GM12878 (cell line): ENCODE results near the gene OTUD5. TPM values are rescaled to one million over a fixed set of nuclear protein-coding genes. Genes with fewer than 3 reads are reported as not detected.

Source experiments
- ATAC-seq: fragments of 200-7000 bp; cut with Tn5 transposase; 3 replicates; pipeline ENCODE4 v1.9.1; 2020; ENCODE audit warnings: mild to moderate bottlenecking, moderate library complexity
- BruUV-seq: library from RNA; stranded (reverse); fragments of 400-500 nt; replicated peaks from 2 replicates; lab custom pipeline; 2021; lab: Mats Ljungman, UMichigan
- CTCF ChIA-PET: fragments of 300-600 bp; sonication (Branson Sonifier 250); formaldehyde crosslinking; extraction: SDS; loops from one replicate; lab custom pipeline; 2021; ENCODE audit warnings: inconsistent platforms; lab: Yijun Ruan, JAX
- POLR2A ChIA-PET: fragments of 350-600 bp; formaldehyde crosslinking; extraction: SDS; loops from one replicate; lab custom pipeline; 2021; ENCODE audit warnings: inconsistent platforms; lab: Charles Lee
- RAD21 ChIA-PET: fragments of 300-600 bp; sonication (Branson Sonifier 250); formaldehyde crosslinking; loops from one replicate; lab custom pipeline; 2023; ENCODE audit warnings: antibody characterized with exemption; ENCODE audit not compliant: unreplicated experiment; lab: Charles Lee
- SMC1A ChIA-PET: fragments of 300-600 bp; sonication (Branson Sonifier 250); formaldehyde crosslinking; loops from one replicate; lab custom pipeline; 2023; ENCODE audit not compliant: unreplicated experiment, uncharacterized antibody; lab: Charles Lee
- DNase-seq: peaks from one replicate; pipeline ENCODE4 v3.0.0-alpha.2; 2011; ENCODE audit warnings: low read depth, low spot score
- FAIRE-seq: peaks from 3 replicates; lab custom pipeline; 2011; peaks lifted over from hg19 to GRCh38; lab: Jason Lieb, UNC
- H2AFZ ChIP-seq: 2 replicates; pipeline ENCODE4 v1.6.0; 2011; ENCODE audit warnings: low read depth, low read length, control low read depth; ENCODE audit not compliant: control insufficient read depth
- H3K27ac ChIP-seq: 2 replicates; pipeline ENCODE4 v1.5.1; 2011; ENCODE audit warnings: control low read depth; ENCODE audit not compliant: control insufficient read depth, insufficient read depth
- H3K27me3 ChIP-seq, 2 experiments: replicated peaks in 1 of 2; 2 replicates each; pipeline versions ENCODE4 v1.6.0 to v1.6.1; 2011; ENCODE audit warnings: low read length in 1 of 2; ENCODE audit not compliant: control insufficient read depth in 2 of 2, insufficient read depth in 2 of 2
- H3K36me3 ChIP-seq, 2 experiments: 2 replicates each; pipeline ENCODE4 v1.5.1; 2011; ENCODE audit warnings: low read length in 1 of 2; ENCODE audit not compliant: control insufficient read depth in 2 of 2, insufficient read depth in 2 of 2
- H3K4me1 ChIP-seq: 2 replicates; pipeline ENCODE4 v1.6.1; 2011; ENCODE audit warnings: mild to moderate bottlenecking, low read length, moderate library complexity, mixed read lengths; ENCODE audit not compliant: control insufficient read depth, insufficient read depth
- H3K4me2 ChIP-seq: 2 replicates; pipeline ENCODE4 v1.6.0; 2011; ENCODE audit warnings: control low read depth; ENCODE audit not compliant: control insufficient read depth, insufficient read depth
- H3K4me3 ChIP-seq: fragments of 200-600 bp; sonication (generic); 2 replicates; pipeline ENCODE4 v1.5.1; 2016
- H3K79me2 ChIP-seq: 2 replicates; pipeline ENCODE4 v1.6.0; 2011; ENCODE audit warnings: low read length; ENCODE audit not compliant: control insufficient read depth, insufficient read depth
- H3K9ac ChIP-seq: 2 replicates; pipeline ENCODE4 v1.8.0; 2011; ENCODE audit warnings: low read length, control low read depth, mixed read lengths; ENCODE audit not compliant: control insufficient read depth, insufficient read depth
- H3K9me3 ChIP-seq: replicated peaks from 3 replicates; pipeline ENCODE4 v1.5.1; 2011; ENCODE audit warnings: mild to moderate bottlenecking, low read length; ENCODE audit not compliant: control insufficient read depth, insufficient read depth
- H4K20me1 ChIP-seq: 2 replicates; pipeline ENCODE4 v1.6.0; 2011; ENCODE audit not compliant: control insufficient read depth, insufficient read depth
- EGR1 ChIP-seq, 2 experiments: IDR thresholded peaks; 1 replicate in 1 of 2; 2 replicates in 1 of 2; pipeline ENCODE4 v1.6.1; 2011 to 2012; ENCODE audit warnings: low read depth in 2 of 2, low read length in 2 of 2, borderline replicate concordance in 1 of 2, mild to moderate bottlenecking in 1 of 2, moderate library complexity in 1 of 2
- HDAC2 ChIP-seq: fragments of 200-600 bp; sonication (generic); IDR thresholded peaks from 2 replicates; pipeline ENCODE4 v1.6.1; 2017
- IKZF1 ChIP-seq: fragments of 450-650 bp; conservative IDR thresholded peaks from 2 replicates; pipeline ENCODE4 v1.6.1; 2017; ENCODE audit warnings: antibody characterized with exemption, mild to moderate bottlenecking
- MXI1 ChIP-seq: fragments of 150-350 bp; IDR thresholded peaks from 2 replicates; pipeline ENCODE4 v1.6.1; 2011; ENCODE audit warnings: low read depth, mild to moderate bottlenecking, inconsistent platforms, low read length, improper control_type of control experiment
- MYB ChIP-seq: fragments of 150-350 bp; IDR thresholded peaks from 2 replicates; pipeline ENCODE4 v1.6.1; 2014; ENCODE audit warnings: mild to moderate bottlenecking, low read depth, low read length, borderline replicate concordance
- NRF1 ChIP-seq: conservative IDR thresholded peaks from 2 replicates; pipeline ENCODE4 v1.6.1; 2011; ENCODE audit warnings: mild to moderate bottlenecking, low read depth, low read length, improper control_type of control experiment
- PAX8 ChIP-seq: fragments of 450-650 bp; IDR thresholded peaks from 2 replicates; pipeline ENCODE4 v1.6.1; 2017; ENCODE audit warnings: mild to moderate bottlenecking, moderate library complexity
- RAD51 ChIP-seq: fragments of 450-650 bp; IDR thresholded peaks from 2 replicates; pipeline ENCODE4 v1.6.1; 2016; ENCODE audit warnings: moderate library complexity, mild to moderate bottlenecking, inconsistent platforms
- STAT3 ChIP-seq: IDR thresholded peaks from 2 replicates; pipeline ENCODE4 v1.6.1; 2011; ENCODE audit warnings: low read depth, low read length, improper control_type of control experiment
- SUPT20H ChIP-seq: IDR thresholded peaks from 2 replicates; pipeline ENCODE4 v1.6.1; 2011; ENCODE audit warnings: low read depth, mild to moderate bottlenecking, low read length, moderate library complexity, borderline replicate concordance; ENCODE audit not compliant: control insufficient read depth
- TCF12 ChIP-seq: IDR thresholded peaks from 2 replicates; pipeline ENCODE4 v1.6.1; 2011; ENCODE audit warnings: low read depth, mild to moderate bottlenecking, low read length
- WGBS: methylation state at CpG from one replicate; pipeline ENCODE4 v1.1.6; 2016; ENCODE audit warnings: low lambda C conversion rate; ENCODE audit not compliant: insufficient replicate concordance, insufficient coverage; ENCODE audit errors: missing lambda C conversion rate; 5-methylcytosine and 5-hydroxymethylcytosine counted together
- in situ Hi-C: fragments of 300-500 bp; cut with MboI; formaldehyde crosslinking; loops from 9 replicates; pipeline ENCODE4 v1.14.3; 2018; ENCODE audit warnings: mixed read lengths
- intact Hi-C: fragments of 100-400 bp; cut with micrococcal nuclease; formaldehyde crosslinking; loops from one replicate; pipeline ENCODE4 v1.14.2; 2022; ENCODE audit not compliant: unreplicated experiment
- polyA plus RNA-seq, 11 experiments: library from polyadenylated mRNA; depleted of rRNA in 4 of 11; unstranded in 6 of 11; stranded (reverse) in 5 of 11; fragments of >200 nt; fragmentation: Nextera tagmentation in 4 of 11; fragmentation: Illumina TruSeq in 1 of 11; extraction: Ambion mirVana in 4 of 11; extraction: Trizol in 1 of 11; gene quantifications; 1 replicate in 1 of 11; 2 replicates in 10 of 11; pipeline versions ENCODE4 v1.2.1 to v1.2.3, GENCODE V29; 2011 to 2016; ENCODE audit warnings: inconsistent platforms in 2 of 11, missing spikeins in 2 of 11, low read depth in 1 of 11
- total RNA-seq, 4 experiments: library from RNA; depleted of rRNA in 3 of 4; stranded (reverse); fragments of >200 nt in 3 of 4; fragmentation: Illumina TruSeq in 1 of 4; extraction: Trizol in 1 of 4; gene quantifications; 2 replicates each; pipeline versions ENCODE4 v1.2.1 to v1.2.3, GENCODE V29; 2013 to 2021
- TF ChIP-seq, protein P1 (sequence below): fragments of 450-650 bp; IDR thresholded peaks from 2 replicates; pipeline ENCODE4 v1.6.1; 2017; ENCODE audit warnings: antibody characterized with exemption, mild to moderate bottlenecking, moderate library complexity
- TF ChIP-seq, protein P2 (sequence below): fragments of 450-650 bp; IDR thresholded peaks from 2 replicates; pipeline ENCODE4 v1.6.1; 2014; ENCODE audit warnings: mild to moderate bottlenecking
- TF ChIP-seq, protein P3 (sequence below): fragments of 450-650 bp; formaldehyde crosslinking; IDR thresholded peaks from 2 replicates; pipeline ENCODE4 v1.4.0; 2020; ENCODE audit warnings: mild to moderate bottlenecking, moderate library complexity
- TF ChIP-seq, protein P4 (sequence below): IDR thresholded peaks from 2 replicates; pipeline ENCODE4 v1.6.1; 2011; ENCODE audit warnings: borderline replicate concordance, low read depth, mild to moderate bottlenecking, moderate library complexity, mixed read lengths, low read length; ENCODE audit not compliant: insufficient read depth; ENCODE audit errors: extremely low read length

Gene OTUD5
- total and polyA plus RNA-seq, 10 of the 15 experiments (the other 5 are each of a cell fraction or from before 2014, with no cell fraction given): 2.0 to 50.3 (median 22.7) TPM

DNA sequence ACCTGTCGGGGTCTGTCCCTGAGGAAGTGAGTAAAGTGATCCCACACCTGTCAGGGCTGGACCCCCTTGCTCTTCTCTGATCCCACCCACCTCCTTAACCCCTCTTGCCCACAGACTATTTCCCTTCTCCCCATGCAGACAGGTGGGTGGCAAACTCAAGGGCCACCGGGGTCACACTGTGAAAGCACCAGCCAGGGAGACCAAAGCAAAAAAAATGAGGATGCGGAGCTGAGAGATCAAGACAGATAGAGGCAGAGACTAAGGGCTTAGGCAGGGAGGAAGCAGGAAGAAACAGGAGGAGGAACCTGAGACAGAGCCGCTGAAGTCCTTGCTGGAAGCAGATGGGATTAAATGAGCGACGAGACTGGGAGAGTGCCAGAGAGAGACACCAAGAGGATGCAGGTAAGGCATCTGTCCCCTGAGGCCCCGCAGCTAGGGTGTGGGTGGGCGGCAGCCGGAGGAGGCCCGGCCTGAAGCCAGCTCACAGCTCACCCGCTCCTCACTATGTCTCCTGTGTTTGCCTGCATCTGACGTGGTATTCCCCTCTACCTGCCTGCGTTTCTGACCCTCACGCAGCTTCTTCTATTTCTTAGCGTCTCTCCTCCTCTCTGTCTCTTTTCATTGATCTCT, 67.0 kb downstream of the OTUD5 start:
- H3K4me2 ChIP-seq: peak overlapping the region; percentile 69; the same call in 1 of the 2 replicates
- H3K4me1 ChIP-seq: no peaks in the 10 kb centered on the region
- no peaks in the 10 kb centered on the region for H4K20me1 ChIP-seq
- ChIA-PET POLR2A (no interaction called here), RAD21 (interaction anchor here (1.2 kb wide), 1 partner anchor 56 kb away, joined by 6 read pairs; no protein-coding TSS in a partner anchor), CTCF (no interaction called here), SMC1A (interaction anchor here (1.1 kb wide), 1 partner anchor 239 kb away, joined by 4 read pairs; no protein-coding TSS in a partner anchor)
- no peaks in the 10 kb centered on the region for H3K27me3 ChIP-seq
- intact Hi-C loops (loop anchor here (5.0 to 10.0 kb wide), 2 partner anchors 243 to 416 kb away; partner anchors contain the start of genes FTSJ1 and SLC38A5), in situ Hi-C loops (no loop called here)
- 29% methylated on average over 15 of the region's 15 CpGs for WGBS
- H3K36me3 ChIP-seq: no peaks in the 10 kb centered on the region
- H3K27ac ChIP-seq: no peak overlapping the region
- no peaks in the 10 kb centered on the region; the same call in 2 of the 3 replicates for H3K9me3 ChIP-seq
- no peaks in the 10 kb centered on the region for H3K79me2 ChIP-seq
- DNase-seq (no peak), ATAC-seq (no peak), FAIRE-seq (no peak)
- H3K9ac ChIP-seq: no peak overlapping the region
- BruUV-seq: no TSS peak
- peak overlapping the region; percentile 23; the same call in 1 of the 2 replicates for H2AFZ ChIP-seq
- H3K4me3 ChIP-seq: peak overlapping the region; percentile 67; the same call in 1 of the 2 replicates
- TF ChIP-seq STAT3: no peak
- TF ChIP-seq, protein P1, sequence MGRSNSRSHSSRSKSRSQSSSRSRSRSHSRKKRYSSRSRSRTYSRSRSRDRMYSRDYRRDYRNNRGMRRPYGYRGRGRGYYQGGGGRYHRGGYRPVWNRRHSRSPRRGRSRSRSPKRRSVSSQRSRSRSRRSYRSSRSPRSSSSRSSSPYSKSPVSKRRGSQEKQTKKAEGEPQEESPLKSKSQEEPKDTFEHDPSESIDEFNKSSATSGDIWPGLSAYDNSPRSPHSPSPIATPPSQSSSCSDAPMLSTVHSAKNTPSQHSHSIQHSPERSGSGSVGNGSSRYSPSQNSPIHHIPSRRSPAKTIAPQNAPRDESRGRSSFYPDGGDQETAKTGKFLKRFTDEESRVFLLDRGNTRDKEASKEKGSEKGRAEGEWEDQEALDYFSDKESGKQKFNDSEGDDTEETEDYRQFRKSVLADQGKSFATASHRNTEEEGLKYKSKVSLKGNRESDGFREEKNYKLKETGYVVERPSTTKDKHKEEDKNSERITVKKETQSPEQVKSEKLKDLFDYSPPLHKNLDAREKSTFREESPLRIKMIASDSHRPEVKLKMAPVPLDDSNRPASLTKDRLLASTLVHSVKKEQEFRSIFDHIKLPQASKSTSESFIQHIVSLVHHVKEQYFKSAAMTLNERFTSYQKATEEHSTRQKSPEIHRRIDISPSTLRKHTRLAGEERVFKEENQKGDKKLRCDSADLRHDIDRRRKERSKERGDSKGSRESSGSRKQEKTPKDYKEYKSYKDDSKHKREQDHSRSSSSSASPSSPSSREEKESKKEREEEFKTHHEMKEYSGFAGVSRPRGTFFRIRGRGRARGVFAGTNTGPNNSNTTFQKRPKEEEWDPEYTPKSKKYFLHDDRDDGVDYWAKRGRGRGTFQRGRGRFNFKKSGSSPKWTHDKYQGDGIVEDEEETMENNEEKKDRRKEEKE: no peak
- no peak for TF ChIP-seq IKZF1
- TF ChIP-seq MXI1: no peak
- TF ChIP-seq, protein P2, sequence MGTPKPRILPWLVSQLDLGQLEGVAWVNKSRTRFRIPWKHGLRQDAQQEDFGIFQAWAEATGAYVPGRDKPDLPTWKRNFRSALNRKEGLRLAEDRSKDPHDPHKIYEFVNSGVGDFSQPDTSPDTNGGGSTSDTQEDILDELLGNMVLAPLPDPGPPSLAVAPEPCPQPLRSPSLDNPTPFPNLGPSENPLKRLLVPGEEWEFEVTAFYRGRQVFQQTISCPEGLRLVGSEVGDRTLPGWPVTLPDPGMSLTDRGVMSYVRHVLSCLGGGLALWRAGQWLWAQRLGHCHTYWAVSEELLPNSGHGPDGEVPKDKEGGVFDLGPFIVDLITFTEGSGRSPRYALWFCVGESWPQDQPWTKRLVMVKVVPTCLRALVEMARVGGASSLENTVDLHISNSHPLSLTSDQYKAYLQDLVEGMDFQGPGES: no peak
- no peak for TF ChIP-seq EGR1 (IDR thresholded peaks at IDR 0.05; ENCODE audit: borderline replicate concordance in 1 of 2, low read depth in 2 of 2, low read length in 2 of 2)
- TF ChIP-seq MYB: no peak
- no peak for TF ChIP-seq PAX8
- TF ChIP-seq, protein P3, sequence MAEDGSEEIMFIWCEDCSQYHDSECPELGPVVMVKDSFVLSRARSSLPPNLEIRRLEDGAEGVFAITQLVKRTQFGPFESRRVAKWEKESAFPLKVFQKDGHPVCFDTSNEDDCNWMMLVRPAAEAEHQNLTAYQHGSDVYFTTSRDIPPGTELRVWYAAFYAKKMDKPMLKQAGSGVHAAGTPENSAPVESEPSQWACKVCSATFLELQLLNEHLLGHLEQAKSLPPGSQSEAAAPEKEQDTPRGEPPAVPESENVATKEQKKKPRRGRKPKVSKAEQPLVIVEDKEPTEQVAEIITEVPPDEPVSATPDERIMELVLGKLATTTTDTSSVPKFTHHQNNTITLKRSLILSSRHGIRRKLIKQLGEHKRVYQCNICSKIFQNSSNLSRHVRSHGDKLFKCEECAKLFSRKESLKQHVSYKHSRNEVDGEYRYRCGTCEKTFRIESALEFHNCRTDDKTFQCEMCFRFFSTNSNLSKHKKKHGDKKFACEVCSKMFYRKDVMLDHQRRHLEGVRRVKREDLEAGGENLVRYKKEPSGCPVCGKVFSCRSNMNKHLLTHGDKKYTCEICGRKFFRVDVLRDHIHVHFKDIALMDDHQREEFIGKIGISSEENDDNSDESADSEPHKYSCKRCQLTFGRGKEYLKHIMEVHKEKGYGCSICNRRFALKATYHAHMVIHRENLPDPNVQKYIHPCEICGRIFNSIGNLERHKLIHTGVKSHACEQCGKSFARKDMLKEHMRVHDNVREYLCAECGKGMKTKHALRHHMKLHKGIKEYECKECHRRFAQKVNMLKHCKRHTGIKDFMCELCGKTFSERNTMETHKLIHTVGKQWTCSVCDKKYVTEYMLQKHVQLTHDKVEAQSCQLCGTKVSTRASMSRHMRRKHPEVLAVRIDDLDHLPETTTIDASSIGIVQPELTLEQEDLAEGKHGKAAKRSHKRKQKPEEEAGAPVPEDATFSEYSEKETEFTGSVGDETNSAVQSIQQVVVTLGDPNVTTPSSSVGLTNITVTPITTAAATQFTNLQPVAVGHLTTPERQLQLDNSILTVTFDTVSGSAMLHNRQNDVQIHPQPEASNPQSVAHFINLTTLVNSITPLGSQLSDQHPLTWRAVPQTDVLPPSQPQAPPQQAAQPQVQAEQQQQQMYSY (CRISPR knock-in tag): no peak
- TF ChIP-seq RAD51: no peak
- TF ChIP-seq, protein P4, sequence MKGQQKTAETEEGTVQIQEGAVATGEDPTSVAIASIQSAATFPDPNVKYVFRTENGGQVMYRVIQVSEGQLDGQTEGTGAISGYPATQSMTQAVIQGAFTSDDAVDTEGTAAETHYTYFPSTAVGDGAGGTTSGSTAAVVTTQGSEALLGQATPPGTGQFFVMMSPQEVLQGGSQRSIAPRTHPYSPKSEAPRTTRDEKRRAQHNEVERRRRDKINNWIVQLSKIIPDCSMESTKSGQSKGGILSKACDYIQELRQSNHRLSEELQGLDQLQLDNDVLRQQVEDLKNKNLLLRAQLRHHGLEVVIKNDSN: no peak
- TF ChIP-seq NRF1: no peak
- no peak for TF ChIP-seq TCF12
- TF ChIP-seq SUPT20H: no peak
- TF ChIP-seq HDAC2: no peak
